RPMI7951 (cell line): ENCODE data around the gene TPD52L2. TPM values are rescaled to one million over a fixed set of nuclear protein-coding genes. Genes with fewer than 3 reads are reported as not detected.
"Not testable (repeated sequence)": the region's sequence is repeated elsewhere in the genome, so short reads cannot be mapped to it uniquely, and the experiment has no call there.

Experiments used
- DNase-seq: peaks from one replicate; pipeline ENCODE4 v3.0.0-alpha.2; 2012; ENCODE audit warnings: low read depth
- total RNA-seq: library from RNA; depleted of rRNA; stranded (reverse); fragments of >200 nt; shearing (Covaris generic); gene quantifications from 2 replicates; pipeline ENCODE4 v1.2.3, GENCODE V29; 2014

TPD52L2 gene
- total RNA-seq, 1 experiment from 2014 or later = 137 TPM

GRCh38 chr20:63895202-63895951 is 30.3 kb downstream of the TPD52L2 start:
- no peak for DNase-seq

GRCh38 chr20:63895952-63896263 is 30.8 kb downstream of the TPD52L2 start:
- no peak for DNase-seq

- peak; percentile 57 for DNase-seq
Measured at GRCh38 chr20:63896264-63897105, 31.4 kb downstream of the TPD52L2 start.

- DNase-seq = no peak
Measured at GRCh38 chr20:63897978-63898561, 33.0 kb downstream of the TPD52L2 start.

GRCh38 chr20:63898882-63899558 is 34.0 kb downstream of the TPD52L2 start:
- no peak for DNase-seq

- DNase-seq = no peak
Measured at GRCh38 chr20:63900413-63900812, 35.3 kb downstream of the TPD52L2 start.

- DNase-seq = no peak
Measured at GRCh38 chr20:63903796-63904561, 38.9 kb downstream of the TPD52L2 start.

- no peak for DNase-seq
Measured at GRCh38 chr20:63908008-63908682, 43.1 kb downstream of the TPD52L2 start.

- DNase-seq = no peak
Measured at GRCh38 chr20:63911176-63911575, 46.1 kb downstream of the TPD52L2 start.

GRCh38 chr20:63913768-63914167 is 48.7 kb downstream of the TPD52L2 start:
- DNase-seq = no peak

- no peak for DNase-seq
Measured at GRCh38 chr20:63915471-63915870, 50.4 kb downstream of the TPD52L2 start.

- DNase-seq = not testable (repeated sequence)
Measured at GRCh38 chr20:63916371-63916939, 51.4 kb downstream of the TPD52L2 start.

GRCh38 chr20:63917811-63918210 is 52.7 kb downstream of the TPD52L2 start:
- no peak for DNase-seq

- no peak for DNase-seq
Measured at GRCh38 chr20:63919130-63919529, 54.1 kb downstream of the TPD52L2 start.

GRCh38 chr20:63920226-63920625 is 55.2 kb downstream of the TPD52L2 start:
- DNase-seq = no peak

GRCh38 chr20:63923651-63924050 is 58.6 kb downstream of the TPD52L2 start:
- no peak for DNase-seq

GRCh38 chr20:63924241-63924640 is 59.2 kb downstream of the TPD52L2 start:
- no peak for DNase-seq

GRCh38 chr20:63926298-63926697 is 61.2 kb downstream of the TPD52L2 start:
- DNase-seq = no peak

- no peak for DNase-seq
Measured at GRCh38 chr20:63929071-63929470, 64.0 kb downstream of the TPD52L2 start.

GRCh38 chr20:63929473-63929883 is 64.4 kb downstream of the TPD52L2 start:
- not testable (repeated sequence) for DNase-seq
